SK-N-DZ (cell line): ENCODE results near the gene RIF1. TPM values are rescaled to one million over a fixed set of nuclear protein-coding genes. Genes with fewer than 3 reads are reported as not detected.

Source experiments
- DNase-seq: peaks from one replicate; pipeline ENCODE4 v3.0.0-alpha.2; 2015; ENCODE audit warnings: low spot score
- polyA plus RNA-seq, 2 experiments: library from polyadenylated mRNA; depleted of rRNA; stranded (reverse); fragments of >200 nt; gene quantifications; 2 replicates each; pipeline ENCODE4 v1.2.3, GENCODE V29; 2014

RIF1 gene
- polyA plus RNA-seq (2014; cell fraction: cytosol; rRNA removed), result 13.6 and 18.0 TPM in 2 replicates
- polyA plus RNA-seq (2014; cell fraction: nucleus; rRNA removed), result 24.6 and 28.3 TPM in 2 replicates

GRCh38 chr2:151409601-151410484 lies at the start of gene RIF1:
Gene RIF1 (plus strand): TSS chr2:151409902. CDS start chr2:151410424, 522 bp downstream.
- peak; percentile 94 for DNase-seq

GRCh38 chr2:151361674-151362370 lies 47.9 kb upstream of the RIF1 start:
- no peak for DNase-seq

GRCh38 chr2:151363709-151364108 lies 46.0 kb upstream of the RIF1 start:
- no peak for DNase-seq

- no peak for DNase-seq
These were observed 42.1 kb upstream of the RIF1 start for GRCh38 chr2:151367571-151367970.

GRCh38 chr2:151374436-151374835 lies 35.3 kb upstream of the RIF1 start:
- DNase-seq, result no peak

GRCh38 chr2:151379169-151379568 lies 30.5 kb upstream of the RIF1 start:
- no peak for DNase-seq

GRCh38 chr2:151380580-151381235 lies 29.0 kb upstream of the RIF1 start:
- no peak for DNase-seq

- no peak for DNase-seq
These were observed 28.4 kb upstream of the RIF1 start for GRCh38 chr2:151381266-151381665.

- no peak for DNase-seq
These were observed 21.7 kb upstream of the RIF1 start for GRCh38 chr2:151388011-151388410.

GRCh38 chr2:151391436-151391835 lies 18.3 kb upstream of the RIF1 start:
- no peak for DNase-seq

- no peak for DNase-seq
These were observed 15.2 kb upstream of the RIF1 start for GRCh38 chr2:151394509-151394908.

- DNase-seq, result no peak
These were observed 14.0 kb upstream of the RIF1 start for GRCh38 chr2:151395509-151396374.

- no peak for DNase-seq
These were observed 9.7 kb upstream of the RIF1 start for GRCh38 chr2:151399981-151400380.

GRCh38 chr2:151401149-151401548 lies 8.6 kb upstream of the RIF1 start:
- no peak for DNase-seq

GRCh38 chr2:151403914-151404313 lies 5.8 kb upstream of the RIF1 start:
- no peak for DNase-seq

- no peak for DNase-seq
These were observed 4.3 kb upstream of the RIF1 start for GRCh38 chr2:151405376-151405775.

- DNase-seq, result no peak
These were observed 2.4 kb upstream of the RIF1 start for GRCh38 chr2:151407281-151407680.

GRCh38 chr2:151408788-151409600 lies 708 bp upstream of the RIF1 start:
- DNase-seq, result no peak

GRCh38 chr2:151410485-151410834 lies 758 bp downstream of the RIF1 start:
- no peak for DNase-seq

- DNase-seq, result no peak
These were observed 7.9 kb downstream of the RIF1 start for GRCh38 chr2:151417650-151418049.
